Fibroblast of mammary gland (primary cell): ENCODE measurements around the gene SPDL1.

ENCODE experiments used
- DNase-seq: peaks from one replicate; pipeline ENCODE4 v3.0.0-alpha.2; 2010; ENCODE audit warnings: low read depth
- H3K4me3 ChIP-seq: 2 replicates; pipeline ENCODE4 v1.5.1; 2011; ENCODE audit warnings: low read depth, mild to moderate bottlenecking, low read length, moderate library complexity; ENCODE audit not compliant: control insufficient read depth
- CTCF ChIP-seq: conservative IDR thresholded peaks from 2 replicates; pipeline ENCODE4 v1.5.1; 2011; ENCODE audit warnings: low read depth, low read length, inconsistent platforms; ENCODE audit not compliant: control insufficient read depth, insufficient read depth

SPDL1 gene

DNA sequence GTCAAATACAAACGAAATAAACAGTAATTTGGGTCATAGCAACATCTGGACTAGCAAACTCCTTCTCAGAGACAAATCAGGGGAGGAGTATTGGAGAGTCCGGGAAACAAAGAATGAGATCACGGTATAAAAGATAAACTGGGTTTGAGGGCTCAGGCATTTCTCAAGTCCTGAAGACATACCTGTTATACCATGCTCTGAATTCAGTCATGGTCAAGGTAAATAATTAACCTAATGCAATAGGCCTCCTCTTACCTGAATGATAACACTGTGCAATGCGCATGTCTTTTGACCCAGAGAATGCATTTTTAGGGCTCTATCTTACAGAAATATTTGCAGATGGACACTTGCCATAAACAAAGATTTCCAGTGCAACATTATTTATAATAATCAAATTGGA, 31.9 kb upstream of the SPDL1 start:
- H3K4me3 ChIP-seq = no peak overlapping the region
- no peak for DNase-seq
- no peak for TF ChIP-seq CTCF

- DNase-seq = no peak
- no peak overlapping the region for H3K4me3 ChIP-seq
- TF ChIP-seq CTCF = no peak
Measured at GRCh38 chr5:169554251-169554650, 29.3 kb upstream of the SPDL1 start.

DNA sequence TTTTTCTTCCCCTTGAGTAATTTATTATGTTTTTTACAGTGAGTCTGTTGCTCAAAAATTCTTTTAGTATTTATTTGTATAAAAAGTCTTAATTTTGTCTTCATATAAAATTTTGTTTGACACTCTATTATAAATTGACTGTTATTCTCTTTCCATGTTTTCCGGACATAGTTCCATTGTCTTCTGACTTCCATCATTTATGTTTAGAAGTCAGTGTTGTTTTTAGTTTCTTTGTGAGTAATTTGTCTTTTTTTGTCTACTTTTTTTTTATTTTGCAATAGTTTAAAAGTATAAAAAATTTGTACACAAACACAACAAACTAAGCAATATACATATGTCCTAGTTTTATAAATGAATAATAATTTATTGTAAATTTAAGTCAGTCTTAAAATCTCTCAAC, 25.7 kb upstream of the SPDL1 start:
- DNase-seq = no peak
- H3K4me3 ChIP-seq = no peak overlapping the region
- no peak for TF ChIP-seq CTCF

DNA sequence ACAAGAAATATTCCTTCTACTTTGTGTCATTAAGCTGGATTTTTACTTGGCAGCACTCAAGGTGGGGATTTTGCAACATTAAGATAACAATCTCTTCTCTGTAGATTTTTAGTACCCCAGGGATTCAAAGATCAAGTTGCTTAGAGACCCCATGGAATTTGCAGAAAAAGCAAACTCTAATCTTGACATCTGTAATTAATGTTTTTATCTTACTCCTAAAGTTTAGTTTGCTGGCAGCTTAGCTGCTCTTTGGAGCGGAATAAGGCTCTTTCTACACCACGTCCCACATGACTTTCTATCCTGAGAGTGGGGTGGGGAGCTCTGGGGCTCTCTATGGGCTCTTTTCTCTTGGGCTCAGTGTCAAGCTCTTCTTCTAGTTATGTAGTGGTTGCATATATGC, 21.7 kb upstream of the SPDL1 start:
- no peak for DNase-seq
- no peak for TF ChIP-seq CTCF
- H3K4me3 ChIP-seq = no peak overlapping the region

- TF ChIP-seq CTCF = no peak
- no peak overlapping the region for H3K4me3 ChIP-seq
- DNase-seq = no peak
Measured at GRCh38 chr5:169563369-169563768, 20.2 kb upstream of the SPDL1 start.

DNA sequence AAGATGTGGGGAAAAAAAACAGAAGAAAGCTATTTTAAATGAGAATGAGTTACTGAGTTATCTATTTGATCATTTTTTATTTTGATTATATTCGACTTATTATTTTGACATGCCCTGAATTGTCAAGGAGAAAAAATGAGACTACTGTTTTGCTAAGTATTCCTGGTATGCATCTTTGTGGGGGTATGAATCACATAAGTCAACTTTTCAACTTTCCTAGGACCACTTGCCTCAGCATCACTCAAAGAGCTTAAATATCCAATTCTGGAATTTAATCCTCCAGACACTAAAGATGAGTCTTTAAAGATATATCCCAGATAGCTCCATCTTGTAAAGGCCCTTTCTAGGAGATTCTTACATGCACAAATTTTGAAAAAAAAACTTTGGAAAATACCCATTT, 17.4 kb upstream of the SPDL1 start:
- no peak for DNase-seq
- H3K4me3 ChIP-seq = no peak overlapping the region

More for the DNA sequence above, 17.4 kb upstream of the SPDL1 start:
- no peak for TF ChIP-seq CTCF
